NOMO-1 (cell line): ENCODE data around the gene PCYT1A.
"Not testable (repeated sequence)": the region's sequence is repeated elsewhere in the genome, so short reads cannot be mapped to it uniquely, and the experiment has no call there.

Source experiments
- DNase-seq, 2 experiments: peaks; one replicate each; lab custom pipeline; 2025; ENCODE audit not compliant: unreplicated experiment in 2 of 2; lab: John Stamatoyannopoulos, UW

PCYT1A gene

DNA sequence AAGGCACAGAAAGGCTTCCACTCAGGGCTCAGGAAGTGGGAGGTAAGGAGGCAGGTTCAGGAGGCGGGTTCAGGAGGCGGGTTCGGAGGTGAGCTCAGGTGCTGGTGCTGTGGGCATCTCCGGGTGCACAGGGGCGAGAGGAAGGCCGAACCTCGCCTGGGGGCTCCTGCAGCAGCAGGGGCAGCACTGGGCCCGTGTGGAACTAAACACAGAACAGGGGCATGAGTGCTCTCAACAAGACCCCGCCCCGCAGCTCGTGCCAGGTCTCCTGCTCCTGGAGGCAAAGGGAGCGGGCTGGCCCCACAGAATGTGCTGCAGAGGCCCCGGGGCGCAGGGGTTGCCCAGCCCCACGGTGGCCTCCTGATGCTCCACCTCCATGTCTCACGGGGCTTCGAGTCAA, 90.0 kb downstream of the PCYT1A start:
- DNase-seq: no peak

DNA sequence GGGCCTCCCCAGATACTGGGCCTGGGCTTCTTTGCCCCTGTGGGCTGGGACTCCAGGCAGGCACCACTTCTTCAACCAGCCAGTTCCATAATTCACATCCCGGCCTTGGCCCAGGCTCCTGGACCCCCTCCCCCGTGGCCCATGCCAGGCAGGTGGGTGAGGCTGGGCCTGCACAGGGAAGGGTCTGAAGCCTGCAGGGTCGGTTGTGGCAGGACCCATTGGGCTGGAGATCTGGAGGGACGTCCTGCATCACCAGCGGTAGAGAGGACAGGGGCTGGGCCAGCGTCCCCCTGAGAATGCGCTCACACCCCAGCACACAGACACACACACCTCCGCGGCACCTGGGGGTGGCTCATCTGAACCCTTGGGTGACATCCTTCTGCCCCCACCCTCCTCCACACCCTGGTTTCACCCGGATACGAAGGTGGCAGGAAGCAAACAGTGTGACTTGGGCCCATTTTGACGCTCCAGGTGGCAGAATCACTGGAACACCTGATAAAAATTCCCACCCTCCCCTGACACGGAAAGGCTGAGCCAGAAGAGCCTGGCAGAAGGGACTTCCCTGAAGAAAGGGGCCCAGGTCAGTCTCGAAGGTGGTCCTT, 91.8 kb downstream of the PCYT1A start:
- DNase-seq: no peak

GRCh38 chr3:196194542-196194915, 93.0 kb downstream of the PCYT1A start:
- no peak for DNase-seq

DNA sequence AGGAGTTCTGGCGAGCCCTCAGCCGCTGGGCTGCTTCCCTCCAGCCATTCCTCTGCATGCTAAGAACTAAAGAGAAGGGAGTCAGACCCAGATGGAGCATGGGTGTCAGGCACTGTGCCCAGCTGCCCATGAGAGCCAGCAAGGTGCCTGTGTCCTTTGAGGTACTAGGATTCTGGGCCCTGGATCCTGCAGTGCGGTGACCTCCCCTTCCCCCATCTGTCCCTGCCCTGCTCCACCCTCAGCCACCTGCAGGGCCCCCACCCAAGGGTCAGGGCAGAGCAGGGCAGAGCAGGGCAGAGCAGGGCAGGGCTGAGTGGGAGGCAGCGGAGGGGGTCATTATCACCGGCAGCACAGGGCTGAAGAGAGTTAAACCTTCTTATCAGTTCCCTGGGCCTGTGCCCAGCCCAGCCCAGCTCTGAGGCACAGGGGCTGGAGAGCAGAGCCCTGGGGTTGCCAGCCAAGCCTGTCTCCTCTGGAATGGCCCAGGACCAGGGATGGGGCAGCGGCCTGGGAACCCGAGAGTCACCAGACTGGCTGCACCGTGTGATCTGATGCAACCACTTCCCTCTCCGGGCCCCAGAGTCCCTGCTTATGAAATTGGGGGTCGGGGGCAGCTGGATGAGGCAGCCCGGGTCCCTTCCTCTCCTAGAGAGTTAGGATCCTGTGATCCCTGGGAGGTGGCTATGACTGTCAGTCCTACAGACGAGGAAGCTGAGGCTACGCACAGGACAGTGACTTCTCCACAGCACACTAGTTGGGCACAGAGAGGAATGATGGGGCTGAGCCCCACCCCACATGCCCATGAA, 93.6 kb downstream of the PCYT1A start:
- DNase-seq: no peak

GRCh38 chr3:196193133-196193735, 94.3 kb downstream of the PCYT1A start:
- DNase-seq: peak in 1 of 2 experiments; percentile 51

DNA sequence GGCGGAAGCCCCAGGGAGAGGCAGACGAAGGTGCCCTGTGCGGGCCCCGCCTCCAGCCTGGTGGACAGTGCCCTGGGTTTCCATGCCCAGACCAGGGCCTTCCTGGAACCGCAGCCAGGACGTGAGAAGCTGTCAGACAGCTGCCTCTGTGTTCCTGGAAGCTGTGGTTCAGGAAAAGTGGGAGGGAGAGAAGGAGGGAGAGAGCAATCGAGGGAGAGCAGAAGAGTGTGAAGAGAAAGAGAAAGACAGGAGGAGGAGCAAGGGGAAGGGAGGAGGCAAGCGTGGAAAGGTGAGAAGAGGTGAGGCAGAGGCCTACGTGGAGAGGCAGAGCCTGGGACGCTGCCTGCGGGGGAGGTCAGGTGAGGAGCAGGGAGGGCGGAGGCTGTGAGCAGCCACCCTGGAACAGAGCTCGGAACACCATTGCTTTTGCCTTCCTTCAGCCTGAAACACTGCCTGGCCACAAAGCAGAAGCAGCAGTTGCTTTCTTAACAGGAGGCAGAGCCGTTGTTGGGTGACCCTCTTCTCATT, 94.9 kb downstream of the PCYT1A start:
- peak; percentile 45 to 50 for DNase-seq

DNA sequence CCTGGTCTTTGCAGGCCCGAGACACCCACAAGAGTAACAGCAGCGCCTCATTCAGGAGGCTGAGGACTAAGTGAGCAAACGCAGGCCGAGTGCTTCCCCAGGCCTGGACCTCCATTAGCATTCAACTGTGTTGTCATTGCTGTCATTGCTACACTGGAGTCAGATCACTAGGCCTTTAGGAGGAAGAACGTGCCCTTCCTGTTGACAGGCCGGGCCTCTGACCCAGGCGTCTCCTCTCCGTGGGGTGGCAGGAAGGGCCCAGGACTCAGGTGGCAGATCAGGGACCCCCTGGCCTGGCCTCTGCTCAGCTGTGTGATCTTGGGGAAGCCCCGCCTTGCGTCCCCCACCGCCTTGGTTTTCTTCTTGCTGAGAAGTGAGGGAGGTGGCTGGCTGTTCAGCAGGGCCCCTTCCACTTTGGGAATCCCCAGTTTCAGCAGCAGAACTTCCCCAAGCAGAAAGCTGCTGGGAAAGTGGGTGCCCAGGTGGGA, 95.4 kb downstream of the PCYT1A start:
- DNase-seq: peak; percentile 84 to 95

DNA sequence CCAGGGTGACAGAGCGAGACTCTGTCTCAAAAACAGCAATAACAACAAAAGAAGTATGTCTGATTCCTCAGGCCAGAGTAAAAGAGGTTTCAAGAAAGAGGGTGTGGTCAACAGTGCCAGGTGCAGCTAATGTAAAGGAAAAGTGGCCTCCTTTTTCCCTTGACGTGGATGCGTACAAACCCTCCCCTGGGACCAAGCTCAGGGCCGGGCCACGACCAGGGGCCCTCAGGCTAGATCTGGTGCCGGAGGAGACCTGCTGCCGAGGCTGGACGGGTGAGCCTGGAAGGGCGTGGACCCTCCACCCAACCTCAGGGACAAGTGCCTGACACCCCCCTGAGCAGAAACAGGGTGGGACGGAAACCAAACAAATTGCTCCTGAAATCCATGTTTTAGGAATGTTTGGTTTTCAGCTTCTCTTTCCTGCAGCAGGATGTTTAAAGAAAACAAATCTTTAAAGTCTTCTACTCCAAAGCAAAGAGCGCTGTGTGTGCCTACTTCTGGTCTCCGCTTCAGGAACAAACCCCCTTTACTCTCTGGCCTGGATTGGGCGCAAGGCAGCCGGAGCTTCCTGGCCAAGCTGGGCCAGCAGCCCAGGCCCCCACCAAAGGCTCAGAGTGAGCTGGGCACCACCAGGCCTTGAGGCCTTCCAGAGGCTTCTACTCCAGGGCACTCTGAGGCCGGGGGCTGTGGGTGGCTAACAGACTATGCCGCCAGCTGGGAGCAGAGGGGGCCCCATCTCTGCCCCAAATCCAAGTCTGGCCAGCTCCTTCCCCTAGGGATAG, 97.8 kb downstream of the PCYT1A start:
- no peak for DNase-seq

GRCh38 chr3:196186651-196187573, 100.6 kb downstream of the PCYT1A start:
- no peak for DNase-seq

DNA sequence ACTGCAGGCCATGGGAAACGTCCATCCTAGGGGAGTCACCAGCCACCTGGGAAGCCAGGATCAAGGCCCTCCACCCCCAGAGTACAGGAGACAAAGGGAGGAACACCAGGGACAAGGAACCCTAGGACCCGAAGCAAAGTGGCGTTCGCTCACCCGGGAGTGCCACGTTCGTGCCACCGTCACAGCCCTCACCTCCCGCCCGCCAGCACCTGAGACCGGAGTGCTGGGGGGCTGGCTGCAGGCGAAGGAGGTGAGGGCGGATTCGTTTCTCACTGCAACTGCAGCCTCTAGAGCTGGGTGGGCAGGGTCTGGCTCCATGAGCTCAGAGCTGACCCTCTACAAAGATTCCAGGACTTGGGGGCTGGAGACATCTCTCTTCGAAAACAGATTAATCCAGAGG, 102.6 kb downstream of the PCYT1A start:
- DNase-seq: no peak

- not testable (repeated sequence) for DNase-seq
Observed at GRCh38 chr3:196184169-196184432, 103.4 kb downstream of the PCYT1A start.

GRCh38 chr3:196181127-196181546, 106.4 kb downstream of the PCYT1A start:
- DNase-seq: no peak

DNA sequence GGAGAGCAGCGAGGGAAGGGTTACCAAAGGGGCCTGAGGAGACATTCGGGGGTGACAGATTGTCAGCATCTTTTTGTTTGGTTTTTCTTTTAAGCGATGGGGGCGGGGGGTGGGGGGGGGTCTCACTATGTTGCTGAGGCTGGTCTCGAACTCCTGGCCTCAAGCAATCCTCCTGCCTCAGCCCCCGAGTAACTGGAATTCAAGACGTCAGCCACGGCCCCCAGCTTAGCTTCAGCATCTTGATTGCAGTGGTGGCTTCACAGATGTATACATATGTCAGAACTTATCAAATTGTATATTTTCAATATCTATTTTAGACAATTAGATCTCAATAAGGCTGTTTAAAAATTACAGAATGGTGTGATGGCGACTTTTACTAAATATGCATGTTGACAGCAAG, 107.2 kb downstream of the PCYT1A start:
- DNase-seq: no peak
